WI38 (cell line): ENCODE data around the gene SLC27A3.

ENCODE experiments used
- H3K4me3 ChIP-seq: 2 replicates; pipeline ENCODE4 v1.5.1; 2011; ENCODE audit warnings: low read depth, mild to moderate bottlenecking, control low read depth, low read length
- TF ChIP-seq, protein P1 (sequence below): IDR thresholded peaks from 2 replicates; pipeline ENCODE4 v1.5.1; 2012; ENCODE audit warnings: low read depth, mild to moderate bottlenecking, control low read depth, low read length

SLC27A3 gene

GRCh38 chr1:153735090-153735420 is 40.2 kb upstream of the SLC27A3 start:
- H3K4me3 ChIP-seq: no peak overlapping the region

GRCh38 chr1:153741986-153742385 is 33.2 kb upstream of the SLC27A3 start:
- no peak overlapping the region for H3K4me3 ChIP-seq
- TF ChIP-seq, protein P1, sequence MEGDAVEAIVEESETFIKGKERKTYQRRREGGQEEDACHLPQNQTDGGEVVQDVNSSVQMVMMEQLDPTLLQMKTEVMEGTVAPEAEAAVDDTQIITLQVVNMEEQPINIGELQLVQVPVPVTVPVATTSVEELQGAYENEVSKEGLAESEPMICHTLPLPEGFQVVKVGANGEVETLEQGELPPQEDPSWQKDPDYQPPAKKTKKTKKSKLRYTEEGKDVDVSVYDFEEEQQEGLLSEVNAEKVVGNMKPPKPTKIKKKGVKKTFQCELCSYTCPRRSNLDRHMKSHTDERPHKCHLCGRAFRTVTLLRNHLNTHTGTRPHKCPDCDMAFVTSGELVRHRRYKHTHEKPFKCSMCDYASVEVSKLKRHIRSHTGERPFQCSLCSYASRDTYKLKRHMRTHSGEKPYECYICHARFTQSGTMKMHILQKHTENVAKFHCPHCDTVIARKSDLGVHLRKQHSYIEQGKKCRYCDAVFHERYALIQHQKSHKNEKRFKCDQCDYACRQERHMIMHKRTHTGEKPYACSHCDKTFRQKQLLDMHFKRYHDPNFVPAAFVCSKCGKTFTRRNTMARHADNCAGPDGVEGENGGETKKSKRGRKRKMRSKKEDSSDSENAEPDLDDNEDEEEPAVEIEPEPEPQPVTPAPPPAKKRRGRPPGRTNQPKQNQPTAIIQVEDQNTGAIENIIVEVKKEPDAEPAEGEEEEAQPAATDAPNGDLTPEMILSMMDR: no peak

More at GRCh38 chr1:153735090-153735420, 40.2 kb upstream of the SLC27A3 start:
- TF ChIP-seq, protein P1: no peak

DNA sequence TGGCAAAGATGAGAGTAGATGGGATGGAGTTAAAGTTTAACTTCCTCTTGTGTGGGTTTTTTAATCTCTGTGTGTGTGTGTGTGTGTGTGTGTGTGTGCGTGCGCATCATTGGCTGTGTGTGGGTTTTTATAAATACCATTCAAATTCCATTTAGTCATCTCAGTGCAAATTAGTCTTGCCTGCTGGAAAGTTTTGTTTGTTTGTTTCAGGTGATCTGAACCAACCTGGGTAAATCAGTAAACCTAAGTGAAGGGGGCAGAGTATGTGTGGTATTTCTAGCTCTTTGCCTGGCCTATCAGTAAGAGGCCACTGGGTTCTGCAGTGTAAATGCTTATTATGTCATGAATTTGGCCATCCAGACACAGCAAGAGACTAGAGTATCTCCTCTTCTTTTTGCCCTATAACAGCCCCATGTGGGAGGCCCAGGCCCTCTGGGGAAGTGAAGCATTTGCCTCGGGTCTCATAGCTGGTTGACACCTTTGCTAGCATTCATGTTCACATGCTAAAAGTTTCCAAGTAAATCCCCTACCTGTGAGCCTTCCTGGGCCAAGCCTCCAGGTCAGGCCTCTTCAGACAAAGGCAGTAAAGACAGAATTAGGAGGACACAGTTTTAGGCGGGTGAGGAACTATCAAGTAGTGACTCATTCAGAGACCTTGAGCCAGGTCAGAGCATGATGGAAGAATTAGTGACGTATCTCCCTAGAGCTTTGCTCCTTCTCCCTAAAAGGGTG is 32.6 kb upstream of the SLC27A3 start:
- TF ChIP-seq, protein P1: no peak

GRCh38 chr1:153745417-153745816 is 29.8 kb upstream of the SLC27A3 start:
- H3K4me3 ChIP-seq: no peak overlapping the region
- TF ChIP-seq, protein P1: no peak

More for the DNA sequence above, 32.6 kb upstream of the SLC27A3 start:
- no peak overlapping the region for H3K4me3 ChIP-seq

GRCh38 chr1:153746174-153746573 is 29.0 kb upstream of the SLC27A3 start:
- H3K4me3 ChIP-seq: no peak overlapping the region
- TF ChIP-seq, protein P1: no peak

GRCh38 chr1:153748903-153749302 is 26.3 kb upstream of the SLC27A3 start:
- TF ChIP-seq, protein P1: no peak

DNA sequence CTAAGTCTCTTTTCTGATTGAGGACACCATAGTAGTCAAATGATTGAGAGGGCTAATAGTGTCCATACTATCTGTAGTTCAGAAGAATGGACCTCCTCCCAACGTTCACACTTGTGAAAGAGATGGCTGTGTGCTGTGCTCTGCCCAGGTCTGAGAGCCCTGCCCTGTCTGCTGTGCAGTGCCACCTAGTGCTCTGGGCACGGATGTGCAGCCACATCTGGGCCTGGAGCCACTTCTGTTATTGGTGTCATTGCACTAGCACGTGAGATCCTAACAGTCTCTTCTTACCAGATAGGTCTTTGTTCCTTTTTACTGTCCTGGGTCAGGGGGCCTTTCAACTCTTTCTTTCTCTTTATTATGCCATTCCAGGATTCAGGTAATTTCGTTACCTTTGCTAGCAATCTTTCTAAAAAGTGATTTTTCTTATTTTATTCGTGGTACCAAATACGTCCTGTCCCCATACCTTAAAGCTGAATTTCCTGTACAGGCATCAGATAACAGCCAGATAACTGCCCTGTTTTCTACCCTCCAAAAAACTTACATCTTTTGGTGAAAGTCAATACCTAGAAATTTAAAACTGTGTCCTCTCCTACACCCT is 25.7 kb upstream of the SLC27A3 start:
- no peak overlapping the region for H3K4me3 ChIP-seq
- TF ChIP-seq, protein P1: peak; percentile 93

More at GRCh38 chr1:153748903-153749302, 26.3 kb upstream of the SLC27A3 start:
- H3K4me3 ChIP-seq: no peak overlapping the region
